ENCODE measurements around the gene UNC5A.

UNC5A gene

DNA sequence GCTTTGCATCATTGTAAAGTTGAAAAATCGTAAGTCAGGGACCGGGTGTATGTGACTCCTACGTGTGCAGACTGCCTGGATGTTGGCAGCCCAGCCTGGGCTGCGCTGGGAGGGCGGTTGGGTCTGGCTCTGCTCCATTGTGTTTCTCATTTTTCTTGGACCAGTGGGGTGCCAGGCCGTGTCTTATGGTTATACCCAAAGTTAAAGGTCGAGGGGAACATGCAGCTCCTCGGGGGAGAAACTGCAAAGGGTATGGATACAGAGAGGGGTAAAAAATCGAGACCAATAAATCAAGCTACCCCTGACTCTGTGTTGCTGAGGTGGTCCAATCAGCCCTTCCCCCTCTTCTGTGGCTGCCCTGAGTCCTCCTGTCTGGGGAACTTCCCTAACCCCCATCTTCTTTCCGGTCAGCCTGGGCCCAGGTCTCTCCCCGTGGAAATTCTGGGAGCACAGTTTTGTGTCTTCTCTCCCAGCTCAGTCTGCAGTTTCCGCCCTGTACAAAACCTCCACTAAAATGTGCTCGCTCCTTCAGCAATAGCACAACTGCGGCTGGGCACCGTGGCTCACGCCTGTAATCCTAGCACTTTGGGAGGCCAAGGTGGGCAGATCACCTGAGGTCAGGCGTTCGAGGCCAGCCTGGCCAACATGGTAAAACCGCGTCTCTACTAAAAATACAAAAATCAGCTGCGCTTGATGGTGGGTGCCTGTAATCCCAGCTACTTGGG is 34.1 kb upstream of the UNC5A start:
- peaks cover 42% of the 10 kb centered on the region for H3K27me3 ChIP-seq (ENCODE audit: low read depth)

DNA sequence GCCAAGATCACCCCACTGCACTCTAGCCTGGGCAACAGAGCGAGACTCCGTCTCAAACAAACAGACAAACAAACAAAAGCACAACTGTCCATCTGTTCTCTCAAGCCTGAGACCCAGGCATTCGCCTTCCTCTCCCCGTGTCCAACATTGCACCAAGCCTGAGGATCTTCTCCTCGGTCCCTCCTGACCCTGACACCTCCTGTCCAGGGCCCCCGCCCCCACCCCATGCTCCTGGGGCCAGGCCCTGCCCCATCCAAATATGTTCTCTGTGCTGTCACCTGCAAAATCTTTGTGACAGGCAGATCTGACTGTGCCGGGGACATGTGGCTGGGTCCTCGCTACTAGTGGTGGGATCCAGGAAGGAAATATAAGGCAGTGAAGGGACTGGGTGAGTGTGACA is 33.4 kb upstream of the UNC5A start:
- Histone ChIP-seq H3K4me1 (no peaks in the 10 kb centered on the region), H3K27me3 (ENCODE audit: low read depth) (peaks cover 36% of the 10 kb centered on the region), H3K36me3 (replicated peaks) (no peaks in the 10 kb centered on the region), H3K9me3 (no peaks in the 10 kb centered on the region), H3K4me3 (no peak overlapping the region)
- in situ Hi-C loops (cut with MboI; ENCODE audit: low sequenced_read_pairs): no loop called here
- no peak for DNase-seq (ENCODE audit: low spot score in 2 of 2)

More for the DNA sequence above, 34.1 kb upstream of the UNC5A start:
- Histone ChIP-seq H3K4me1 (no peaks in the 10 kb centered on the region), H3K36me3 (replicated peaks) (no peaks in the 10 kb centered on the region), H3K4me3 (no peak overlapping the region), H3K9me3 (no peaks in the 10 kb centered on the region)
- in situ Hi-C loops (cut with MboI; ENCODE audit: low sequenced_read_pairs): no loop called here
- no peak for DNase-seq (ENCODE audit: low spot score in 2 of 2)

GRCh38 chr5:176778921-176779465 is 31.4 kb upstream of the UNC5A start:
- DNase-seq (ENCODE audit: low spot score in 2 of 2): no peak
- Histone ChIP-seq H3K4me1 (no peaks in the 10 kb centered on the region), H3K27me3 (ENCODE audit: low read depth) (peaks cover 32% of the 10 kb centered on the region), H3K4me3 (no peak overlapping the region), H3K36me3 (replicated peaks) (no peaks in the 10 kb centered on the region), H3K9me3 (no peaks in the 10 kb centered on the region)
- in situ Hi-C loops (cut with MboI; ENCODE audit: low sequenced_read_pairs): no loop called here

DNA sequence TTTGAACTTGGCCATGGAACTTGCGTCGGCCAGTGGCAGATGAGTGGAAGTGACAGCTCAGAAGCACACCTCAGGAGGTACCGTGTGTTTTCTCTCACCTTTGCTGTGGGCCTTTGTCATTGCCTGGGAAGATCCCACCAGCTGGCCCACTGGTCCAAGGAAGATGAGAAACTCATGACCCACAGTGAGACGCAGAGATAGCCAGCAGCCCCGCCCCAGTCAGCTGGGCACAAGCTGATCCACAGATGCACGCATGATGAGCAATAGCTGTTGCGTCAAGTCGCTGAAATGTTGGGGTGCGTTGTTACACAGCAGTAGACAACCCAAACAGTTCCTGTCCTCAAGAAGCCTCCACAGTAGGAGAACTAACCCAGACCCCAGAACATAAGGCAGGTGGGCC is 30.8 kb upstream of the UNC5A start:
- Histone ChIP-seq H3K9me3 (no peaks in the 10 kb centered on the region), H3K4me1 (no peaks in the 10 kb centered on the region), H3K36me3 (replicated peaks) (no peaks in the 10 kb centered on the region), H3K27me3 (ENCODE audit: low read depth) (peaks cover 27% of the 10 kb centered on the region), H3K4me3 (no peak overlapping the region)
- no peak for DNase-seq (ENCODE audit: low spot score in 2 of 2)
- in situ Hi-C loops (cut with MboI; ENCODE audit: low sequenced_read_pairs): no loop called here

GRCh38 chr5:176780176-176781053 is 29.9 kb upstream of the UNC5A start:
- no peaks in the 10 kb centered on the region for H3K36me3 ChIP-seq (replicated peaks)
- H3K27me3 ChIP-seq (ENCODE audit: low read depth): peaks cover 21% of the 10 kb centered on the region
- DNase-seq (ENCODE audit: low spot score in 2 of 2): no peak
- no peaks in the 10 kb centered on the region for H3K9me3 ChIP-seq
- H3K4me1 ChIP-seq: no peaks in the 10 kb centered on the region
- no peak overlapping the region for H3K4me3 ChIP-seq
- in situ Hi-C loops (cut with MboI; ENCODE audit: low sequenced_read_pairs): no loop called here

- in situ Hi-C loops (cut with MboI; ENCODE audit: low sequenced_read_pairs): no loop called here
- no peaks in the 10 kb centered on the region for H3K36me3 ChIP-seq (replicated peaks)
- H3K4me3 ChIP-seq: no peak overlapping the region
- H3K9me3 ChIP-seq: no peaks in the 10 kb centered on the region
- no peaks in the 10 kb centered on the region for H3K4me1 ChIP-seq
- DNase-seq (ENCODE audit: low spot score in 2 of 2): no peak
- peaks cover 18% of the 10 kb centered on the region for H3K27me3 ChIP-seq (ENCODE audit: low read depth)
These were observed 29.3 kb upstream of the UNC5A start for GRCh38 chr5:176781054-176781375.

DNA sequence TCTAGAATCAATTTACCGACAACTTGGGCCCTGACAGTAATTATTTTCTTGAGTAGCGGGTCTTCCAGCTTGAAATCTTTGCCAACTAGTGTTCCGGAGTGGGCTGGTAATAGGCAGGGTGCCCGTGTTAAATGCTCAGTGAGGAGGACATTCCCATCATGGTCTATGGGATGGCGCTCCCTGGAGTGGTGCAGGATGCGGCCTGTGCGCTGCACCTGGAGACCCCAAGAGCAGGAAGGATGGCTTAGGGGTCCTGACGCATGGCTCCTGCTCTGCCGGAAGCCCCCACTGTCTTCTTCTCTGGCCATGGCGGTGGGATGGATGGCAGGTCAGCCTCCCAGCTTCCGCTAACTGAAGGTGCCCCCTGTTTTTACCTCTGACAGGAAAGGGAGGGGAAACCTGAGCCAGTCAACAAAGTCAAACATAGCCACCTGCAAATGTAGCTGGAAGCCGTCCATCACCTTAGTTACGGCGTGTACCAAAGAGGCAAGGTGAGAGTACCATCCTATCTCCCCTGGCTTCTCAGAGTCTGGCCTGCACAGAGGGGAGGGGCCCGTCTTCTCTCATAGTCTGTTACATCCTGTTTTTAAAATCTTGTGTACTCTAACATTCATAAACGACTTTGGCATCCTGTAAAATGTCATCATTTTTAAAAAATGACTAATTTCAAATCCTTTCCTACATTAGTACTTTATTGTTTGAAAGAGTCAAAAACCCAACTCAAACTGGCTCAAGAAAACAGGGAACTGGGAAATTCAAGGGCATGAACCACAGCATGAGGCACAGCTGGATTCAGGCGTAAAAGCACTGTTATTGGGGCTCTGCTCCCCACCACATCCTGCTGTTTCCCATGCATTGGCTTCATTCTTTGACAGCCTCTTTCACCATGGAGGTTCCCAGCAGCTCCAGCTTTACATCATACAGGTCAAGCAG is 28.5 kb upstream of the UNC5A start:
- DNase-seq (ENCODE audit: low spot score in 2 of 2): no peak
- no peaks in the 10 kb centered on the region for H3K4me1 ChIP-seq
- peaks cover 13% of the 10 kb centered on the region for H3K27me3 ChIP-seq (ENCODE audit: low read depth)
- H3K36me3 ChIP-seq (replicated peaks): no peaks in the 10 kb centered on the region
- no peak overlapping the region for H3K4me3 ChIP-seq
- in situ Hi-C loops (cut with MboI; ENCODE audit: low sequenced_read_pairs): no loop called here
- H3K9me3 ChIP-seq: no peaks in the 10 kb centered on the region

GRCh38 chr5:176784218-176785165 is 25.9 kb upstream of the UNC5A start:
- H3K9me3 ChIP-seq: no peaks in the 10 kb centered on the region
- DNase-seq (ENCODE audit: low spot score in 2 of 2): no peak
- in situ Hi-C loops (cut with MboI; ENCODE audit: low sequenced_read_pairs): no loop called here
- H3K27me3 ChIP-seq (ENCODE audit: low read depth): peaks cover 11% of the 10 kb centered on the region
- no peak overlapping the region for H3K4me3 ChIP-seq
- no peaks in the 10 kb centered on the region for H3K36me3 ChIP-seq (replicated peaks)
- no peaks in the 10 kb centered on the region for H3K4me1 ChIP-seq

- Histone ChIP-seq H3K36me3 (replicated peaks) (no peaks in the 10 kb centered on the region), H3K27me3 (ENCODE audit: low read depth) (peaks cover 18% of the 10 kb centered on the region), H3K9me3 (no peaks in the 10 kb centered on the region), H3K4me1 (no peaks in the 10 kb centered on the region), H3K4me3 (no peak overlapping the region)
- in situ Hi-C loops (cut with MboI; ENCODE audit: low sequenced_read_pairs): no loop called here
- no peak for DNase-seq (ENCODE audit: low spot score in 2 of 2)
These were observed 24.9 kb upstream of the UNC5A start for GRCh38 chr5:176785184-176786145.

- Histone ChIP-seq H3K4me3 (no peak overlapping the region), H3K4me1 (no peaks in the 10 kb centered on the region), H3K9me3 (no peaks in the 10 kb centered on the region), H3K36me3 (replicated peaks) (no peaks in the 10 kb centered on the region), H3K27me3 (ENCODE audit: low read depth) (peaks cover 34% of the 10 kb centered on the region)
- in situ Hi-C loops (cut with MboI; ENCODE audit: low sequenced_read_pairs): no loop called here
- DNase-seq (ENCODE audit: low spot score in 2 of 2): no peak
These were observed 22.7 kb upstream of the UNC5A start for GRCh38 chr5:176787676-176788075.

DNA sequence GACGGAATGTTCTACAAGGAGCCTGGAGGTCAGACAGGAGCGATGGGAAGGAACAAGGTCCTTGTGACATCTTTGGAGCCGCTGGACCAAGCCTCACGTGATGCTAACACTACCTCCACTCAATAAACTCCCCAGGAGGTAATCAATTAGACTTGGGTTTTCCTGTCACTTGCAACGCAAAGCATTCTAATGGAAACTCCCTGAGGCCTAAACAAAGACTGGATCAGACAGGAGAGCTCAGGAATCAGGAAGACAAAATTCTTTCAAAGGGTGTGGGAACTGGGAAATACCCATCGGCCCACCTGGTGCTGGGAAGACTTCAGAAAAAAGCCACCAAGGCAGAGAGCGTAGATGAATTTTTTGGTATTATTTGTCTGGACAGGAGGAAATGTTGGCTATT is 22.3 kb upstream of the UNC5A start:
- Histone ChIP-seq H3K9me3 (no peaks in the 10 kb centered on the region), H3K36me3 (replicated peaks) (no peaks in the 10 kb centered on the region), H3K4me1 (no peaks in the 10 kb centered on the region), H3K4me3 (no peak overlapping the region), H3K27me3 (ENCODE audit: low read depth) (peaks cover 38% of the 10 kb centered on the region)
- in situ Hi-C loops (cut with MboI; ENCODE audit: low sequenced_read_pairs): no loop called here
- no peak for DNase-seq (ENCODE audit: low spot score in 2 of 2)
